ENCODE results near the gene BRWD1.

GRCh38 chr21:39348355-39349210 is 35.2 kb upstream of the BRWD1 start, which contains the start of gene HMGN1:
- TF ChIP-seq CTCF (IDR thresholded peaks at IDR 0.05; ENCODE audit: low read length): no peak
- no peak for TF ChIP-seq EZH2 (IDR thresholded peaks at IDR 0.05; ENCODE audit: borderline replicate concordance, low read length)

Measured in OCI-LY1 (cell line).